Fibroblast of lung (primary cell): ENCODE data around the gene TAS2R39.

Experiments
- EZH2 ChIP-seq: IDR thresholded peaks from 2 replicates; pipeline ENCODE4 v1.5.1; 2012; ENCODE audit warnings: low read length, control low read depth, mild to moderate bottlenecking; ENCODE audit errors: missing control alignments
- TF ChIP-seq, protein P1 (sequence below), 2 donors: IDR thresholded peaks in 1 of 2; conservative IDR thresholded peaks in 1 of 2; 1 replicate in 1 of 2; 2 replicates in 1 of 2; pipeline ENCODE4 v1.5.1; 2011 to 2012; ENCODE audit warnings: low read length in 2 of 2, control low read depth in 1 of 2, inconsistent platforms in 1 of 2, low read depth in 1 of 2, mild to moderate bottlenecking in 1 of 2

DNA sequence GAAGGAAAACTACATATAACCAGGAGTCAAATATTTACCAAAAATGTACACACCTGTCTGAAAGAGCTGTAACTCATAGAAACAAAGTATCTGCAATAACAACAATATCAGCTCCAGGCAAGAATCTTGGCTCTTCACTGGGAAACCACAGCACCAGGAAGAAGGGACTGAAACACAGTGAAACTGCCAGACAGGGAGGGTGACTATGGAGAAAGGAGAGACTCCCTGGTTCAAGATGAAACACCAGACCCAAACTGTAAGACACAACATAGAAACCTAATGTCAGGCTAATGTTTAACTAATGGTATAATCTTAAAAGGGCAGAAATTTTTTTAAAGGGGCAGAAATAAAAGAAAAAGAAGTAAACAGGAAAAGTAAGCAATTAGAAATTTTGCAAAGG is 11.5 kb upstream of the TAS2R39 start:
- TF ChIP-seq, protein P1, sequence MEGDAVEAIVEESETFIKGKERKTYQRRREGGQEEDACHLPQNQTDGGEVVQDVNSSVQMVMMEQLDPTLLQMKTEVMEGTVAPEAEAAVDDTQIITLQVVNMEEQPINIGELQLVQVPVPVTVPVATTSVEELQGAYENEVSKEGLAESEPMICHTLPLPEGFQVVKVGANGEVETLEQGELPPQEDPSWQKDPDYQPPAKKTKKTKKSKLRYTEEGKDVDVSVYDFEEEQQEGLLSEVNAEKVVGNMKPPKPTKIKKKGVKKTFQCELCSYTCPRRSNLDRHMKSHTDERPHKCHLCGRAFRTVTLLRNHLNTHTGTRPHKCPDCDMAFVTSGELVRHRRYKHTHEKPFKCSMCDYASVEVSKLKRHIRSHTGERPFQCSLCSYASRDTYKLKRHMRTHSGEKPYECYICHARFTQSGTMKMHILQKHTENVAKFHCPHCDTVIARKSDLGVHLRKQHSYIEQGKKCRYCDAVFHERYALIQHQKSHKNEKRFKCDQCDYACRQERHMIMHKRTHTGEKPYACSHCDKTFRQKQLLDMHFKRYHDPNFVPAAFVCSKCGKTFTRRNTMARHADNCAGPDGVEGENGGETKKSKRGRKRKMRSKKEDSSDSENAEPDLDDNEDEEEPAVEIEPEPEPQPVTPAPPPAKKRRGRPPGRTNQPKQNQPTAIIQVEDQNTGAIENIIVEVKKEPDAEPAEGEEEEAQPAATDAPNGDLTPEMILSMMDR (conservative IDR thresholded peaks at IDR 0.05 in 1 of 2, IDR thresholded peaks at IDR 0.05 in 1 of 2; ENCODE audit: low read depth in 1 of 2, low read length in 2 of 2) = no peak
- TF ChIP-seq EZH2 = no peak
